ENCODE results near the gene AP2A1.

The AP2A1 gene

DNA sequence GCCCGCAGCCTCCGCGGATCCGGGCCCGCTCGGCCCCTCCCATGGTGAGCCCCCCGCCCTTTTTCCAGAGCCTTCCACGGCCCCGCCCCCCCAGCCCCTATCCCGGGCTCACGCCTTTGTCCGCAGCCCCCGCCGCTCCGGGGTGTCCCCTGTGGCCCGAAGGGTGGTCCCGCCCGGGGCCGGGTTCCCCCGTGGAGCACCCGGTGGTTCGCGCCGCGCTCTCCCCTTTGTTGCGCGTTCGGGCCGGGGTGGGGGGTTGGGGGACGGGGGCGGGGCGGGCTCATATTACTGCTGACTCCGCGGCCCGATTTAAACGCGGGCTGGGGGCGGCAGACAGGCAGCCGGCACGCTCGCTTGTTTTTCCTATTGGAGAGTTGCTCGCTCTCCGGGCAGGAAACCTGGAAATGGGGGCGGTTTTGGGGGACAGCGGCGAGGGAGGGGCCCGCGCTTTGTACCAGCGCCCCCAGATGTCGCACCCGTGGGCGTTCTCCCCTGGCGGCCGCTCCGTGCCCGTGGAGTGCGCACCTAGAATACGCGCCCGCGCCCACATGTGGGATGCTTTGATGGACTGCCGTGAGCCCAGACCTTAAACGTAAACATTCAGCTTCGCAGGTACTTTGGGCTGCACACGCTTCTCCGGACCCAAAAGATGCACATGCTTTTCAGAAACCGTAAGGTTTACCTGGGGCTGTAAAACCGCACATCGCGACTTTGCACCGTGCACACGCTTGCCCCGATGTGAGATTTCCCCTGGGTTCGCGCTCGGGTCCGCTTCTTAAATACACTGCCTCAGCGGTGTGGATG, 84.9 kb downstream of the AP2A1 start:
- no peak for DNase-seq
- intact Hi-C loops (cut with DNase I): loop anchor here (5.0 kb wide), 1 partner anchor 34 kb away; the partner anchor contains the start of gene MED25

DNA sequence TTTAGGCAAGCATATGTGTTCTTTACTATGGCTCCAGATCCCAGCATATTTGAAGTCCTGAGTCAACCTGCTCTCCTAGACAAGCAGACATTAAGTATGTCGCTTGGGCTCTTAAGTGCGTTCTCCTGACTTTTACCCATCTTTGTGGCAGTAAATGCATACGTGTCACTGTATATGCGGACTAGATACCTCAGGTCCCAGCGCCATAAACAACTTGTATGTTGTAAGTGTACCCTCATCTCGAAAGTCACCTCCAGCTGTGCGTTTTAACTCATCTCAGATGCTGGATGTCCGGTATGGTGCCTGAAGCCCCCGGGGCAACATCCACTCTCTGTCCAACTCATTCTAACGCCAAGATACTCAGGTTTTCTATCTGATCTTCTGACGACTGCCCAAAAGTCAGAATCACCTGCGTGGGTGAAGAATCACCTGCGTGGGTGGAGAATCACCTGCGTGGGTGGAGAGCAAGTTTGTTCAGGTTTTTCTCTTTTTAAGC, 85.9 kb downstream of the AP2A1 start:
- DNase-seq: no peak
- intact Hi-C loops (cut with DNase I): loop anchor here (5.0 kb wide), 1 partner anchor 35 kb away; the partner anchor contains the start of gene MED25

- intact Hi-C loops (cut with DNase I): loop anchor here (5.0 kb wide), 1 partner anchor 37 kb away; the partner anchor contains the start of gene MED25
- no peak for DNase-seq
Observed at GRCh38 chr19:49853852-49854377, 87.1 kb downstream of the AP2A1 start.

GRCh38 chr19:49854378-49855263, 87.8 kb downstream of the AP2A1 start:
- DNase-seq: no peak
- intact Hi-C loops (cut with DNase I): loop anchor here (5.0 kb wide), 1 partner anchor 37 kb away; the partner anchor contains the start of gene MED25

DNA sequence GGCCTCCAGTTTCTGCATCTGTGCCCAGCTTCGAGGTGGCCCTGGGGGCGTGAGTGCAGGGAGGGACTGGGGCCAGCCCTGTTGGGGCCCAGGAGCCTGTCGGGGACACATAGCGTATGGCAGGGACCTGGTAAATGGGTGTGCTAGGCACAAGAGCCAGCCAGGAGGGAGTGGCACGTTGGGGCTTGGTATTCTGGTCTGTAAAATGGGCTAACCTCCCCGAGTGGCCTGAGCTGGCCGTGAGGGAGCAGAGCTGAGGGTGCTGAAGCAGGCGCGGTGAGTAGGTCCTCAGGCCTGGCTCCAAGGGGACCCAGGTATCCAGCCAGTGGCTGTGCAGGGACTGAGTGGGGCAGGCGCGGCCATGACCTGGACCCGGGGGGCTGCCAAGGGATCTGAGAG, 88.5 kb downstream of the AP2A1 start:
- DNase-seq: no peak
- intact Hi-C loops (cut with DNase I): no loop called here

DNA sequence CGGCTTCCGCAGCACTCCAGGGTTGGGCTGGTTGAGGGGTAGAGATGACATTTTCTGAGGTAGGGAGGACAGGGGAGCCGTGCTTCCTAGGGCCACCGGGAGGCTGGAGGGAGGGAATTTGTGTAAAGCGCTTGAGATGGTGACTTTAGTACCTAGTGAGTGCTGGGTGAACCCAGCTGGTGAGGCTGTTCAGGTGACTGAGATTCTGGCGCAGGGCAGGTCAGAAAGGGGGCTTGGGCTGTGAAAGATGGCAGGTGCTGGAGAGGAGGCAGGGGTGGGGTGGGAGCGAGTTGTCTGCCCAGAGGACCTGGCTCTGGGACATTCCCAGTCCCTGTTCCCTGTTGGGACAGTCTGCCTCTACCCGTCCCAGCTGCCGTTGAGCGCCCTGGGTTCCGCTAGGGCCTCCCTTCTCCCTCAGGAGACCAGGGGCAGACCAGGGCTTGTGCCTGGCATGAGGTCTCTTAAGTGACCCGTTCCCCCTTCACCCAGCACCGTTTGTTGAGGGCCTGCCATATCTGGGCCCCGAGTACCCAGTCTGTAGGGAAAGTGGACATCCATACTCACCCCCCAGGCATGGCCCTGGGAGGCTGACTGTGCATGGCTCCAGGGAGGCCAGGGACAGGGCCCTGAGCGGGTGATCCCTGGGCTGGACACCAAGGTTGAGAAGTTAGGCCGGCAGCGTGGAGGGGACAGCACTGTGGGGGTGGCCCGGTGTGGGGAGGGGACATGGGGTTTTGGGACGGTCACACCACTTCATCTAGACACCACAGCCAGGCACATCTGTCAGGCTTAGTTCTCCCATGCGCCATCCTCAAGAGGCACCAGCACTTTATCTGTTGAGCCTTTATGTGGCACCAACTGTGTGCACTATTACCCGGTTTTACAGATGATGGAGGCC, 89.1 kb downstream of the AP2A1 start:
- intact Hi-C loops (cut with DNase I): no loop called here
- DNase-seq: peak in 1 of 10 donors; percentile 65

DNA sequence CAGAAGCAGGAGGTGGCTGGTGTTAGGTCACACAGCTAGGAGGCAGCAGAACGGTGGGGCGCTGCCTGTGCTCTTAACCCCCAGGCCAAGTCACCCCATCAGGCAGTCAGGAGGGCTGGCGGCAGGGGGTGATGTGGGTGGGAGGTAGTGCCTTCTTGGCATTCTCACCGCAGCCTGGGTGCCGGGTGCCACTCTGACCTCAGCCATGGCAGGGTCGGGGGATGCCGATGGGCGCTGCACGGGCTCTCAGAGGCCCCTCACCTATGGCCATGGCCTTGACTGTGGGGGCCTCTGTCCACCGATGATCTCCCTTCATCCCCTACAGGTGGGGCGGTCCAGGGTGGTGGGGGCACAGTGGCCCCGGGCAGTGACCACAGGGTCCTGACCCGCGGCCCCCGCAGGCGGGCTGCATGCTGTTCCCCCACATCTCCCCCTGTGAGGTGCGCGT, 89.8 kb downstream of the AP2A1 start:
- DNase-seq: peak in 2 of 10 donors; percentile 20 to 70
- intact Hi-C loops (cut with DNase I): no loop called here
